HEK293 (cell line): ENCODE data around the gene ARHGEF2.

Experiments
- CTCF ChIA-PET: fragments of 350-600 bp; formaldehyde crosslinking; extraction: SDS; loops from one replicate; lab custom pipeline; 2021; ENCODE audit warnings: antibody characterized with exemption; lab: Yijun Ruan, JAX
- POLR2A ChIA-PET: fragments of 300-600 bp; formaldehyde crosslinking; extraction: SDS; loops from one replicate; lab custom pipeline; 2020; ENCODE audit warnings: antibody characterized with exemption, inconsistent platforms; lab: Yijun Ruan, JAX
- H3K27ac ChIP-seq: fragments of 200-500 bp; sonication (Bioruptor generic); 2 replicates; pipeline ENCODE4 v1.5.1; 2014; ENCODE audit warnings: low read depth, low read length, control low read depth, inconsistent platforms; ENCODE audit errors: extremely low read depth
- H3K36me3 ChIP-seq, 2 experiments: fragments of 200-500 bp in 1 of 2; sonication (Bioruptor generic) in 1 of 2; 1 replicate in 1 of 2; 2 replicates in 1 of 2; pipeline ENCODE4 v1.5.1; 2014 to 2017; ENCODE audit warnings: inconsistent platforms in 2 of 2, low read length in 2 of 2; ENCODE audit not compliant: control insufficient read depth in 2 of 2, insufficient read depth in 1 of 2
- H3K4me1 ChIP-seq: fragments of 200-500 bp; sonication (Bioruptor generic); 2 replicates; pipeline ENCODE4 v1.5.1; 2014; ENCODE audit warnings: mild to moderate bottlenecking, low read length, inconsistent platforms; ENCODE audit not compliant: control insufficient read depth, insufficient read depth
- H3K4me3 ChIP-seq: 2 replicates; pipeline ENCODE4 v1.5.1; 2011; ENCODE audit warnings: low read depth, mild to moderate bottlenecking, control low read depth, low read length, moderate library complexity
- H3K9me3 ChIP-seq: fragments of 200-500 bp; sonication (Bioruptor generic); 2 replicates; pipeline ENCODE4 v1.5.1; 2014; ENCODE audit warnings: low read depth, low read length, inconsistent platforms; ENCODE audit not compliant: control insufficient read depth, insufficient read depth
- CTCF ChIP-seq: fragments of 450-650 bp; formaldehyde crosslinking; IDR thresholded peaks from 2 replicates; pipeline ENCODE4 v1.5.1; 2016; ENCODE audit warnings: missing biosample characterization, missing genetic modification characterization
- FEZF1 ChIP-seq: fragments of 450-650 bp; formaldehyde crosslinking; IDR thresholded peaks from 2 replicates; pipeline ENCODE4 v1.5.1; 2016; ENCODE audit warnings: missing biosample characterization, missing genetic modification characterization
- KLF8 ChIP-seq: fragments of 450-650 bp; formaldehyde crosslinking; IDR thresholded peaks from 2 replicates; pipeline ENCODE4 v1.5.1; 2016; ENCODE audit warnings: missing biosample characterization, missing genetic modification characterization
- PRDM2 ChIP-seq: fragments of 450-650 bp; formaldehyde crosslinking; IDR thresholded peaks from 2 replicates; pipeline ENCODE4 v1.5.1; 2016; ENCODE audit warnings: missing biosample characterization, missing genetic modification characterization, borderline replicate concordance
- REPIN1 ChIP-seq: fragments of 450-650 bp; formaldehyde crosslinking; IDR thresholded peaks from 2 replicates; pipeline ENCODE4 v1.5.1; 2017; ENCODE audit warnings: missing biosample characterization, missing genetic modification characterization, low read depth
- SETDB1 ChIP-seq: IDR thresholded peaks from one replicate; pipeline ENCODE4 v1.6.1; 2017; ENCODE audit warnings: mild to moderate bottlenecking, low read length, moderate library complexity, mixed read lengths; ENCODE audit not compliant: insufficient read length
- SP7 ChIP-seq: fragments of 450-650 bp; formaldehyde crosslinking; IDR thresholded peaks from 2 replicates; pipeline ENCODE4 v1.5.1; 2016; ENCODE audit warnings: missing biosample characterization, missing genetic modification characterization
- YY1 ChIP-seq: fragments of 450-650 bp; formaldehyde crosslinking; IDR thresholded peaks from 2 replicates; pipeline ENCODE4 v1.5.1; 2018; ENCODE audit warnings: missing biosample characterization, missing genetic modification characterization
- ZBTB10 ChIP-seq: fragments of 450-650 bp; formaldehyde crosslinking; IDR thresholded peaks from 2 replicates; pipeline ENCODE4 v1.5.1; 2016; ENCODE audit warnings: missing biosample characterization, missing genetic modification characterization
- ZBTB20 ChIP-seq: fragments of 450-650 bp; formaldehyde crosslinking; IDR thresholded peaks from 2 replicates; pipeline ENCODE4 v1.5.1; 2016; ENCODE audit warnings: missing biosample characterization, missing genetic modification characterization
- ZBTB6 ChIP-seq: fragments of 450-650 bp; formaldehyde crosslinking; IDR thresholded peaks from 2 replicates; pipeline ENCODE4 v1.5.1; 2017; ENCODE audit warnings: missing biosample characterization, missing genetic modification characterization
- ZEB2 ChIP-seq: fragments of 450-650 bp; formaldehyde crosslinking; IDR thresholded peaks from 2 replicates; pipeline ENCODE4 v1.5.1; 2016; ENCODE audit warnings: missing biosample characterization, missing genetic modification characterization
- ZFP41 ChIP-seq: fragments of 450-650 bp; formaldehyde crosslinking; IDR thresholded peaks from 2 replicates; pipeline ENCODE4 v1.5.1; 2016; ENCODE audit warnings: missing biosample characterization, missing genetic modification characterization, borderline replicate concordance
- ZNF19 ChIP-seq: fragments of 450-650 bp; formaldehyde crosslinking; IDR thresholded peaks from 2 replicates; pipeline ENCODE4; 2016; ENCODE audit warnings: missing biosample characterization, missing genetic modification characterization, low read depth
- ZNF391 ChIP-seq: fragments of 450-650 bp; formaldehyde crosslinking; IDR thresholded peaks from 2 replicates; pipeline ENCODE4 v1.5.1; 2016; ENCODE audit warnings: low read depth, missing biosample characterization, missing genetic modification characterization, borderline replicate concordance
- ZNF544 ChIP-seq: fragments of 450-650 bp; formaldehyde crosslinking; IDR thresholded peaks from 2 replicates; pipeline ENCODE4 v1.5.0; 2017; ENCODE audit warnings: missing biosample characterization, missing genetic modification characterization
- ZNF580 ChIP-seq: fragments of 450-650 bp; formaldehyde crosslinking; IDR thresholded peaks from 2 replicates; pipeline ENCODE4 v1.5.1; 2016; ENCODE audit warnings: missing biosample characterization, missing genetic modification characterization

The ARHGEF2 gene

GRCh38 chr1:155973723-155974122 is 4.6 kb downstream of the ARHGEF2 start:
- POLR2A ChIA-PET: interaction anchor here (0.6 to 1.2 kb wide), 2 partner anchors 11 to 34 kb away, joined by 3 read pairs; no protein-coding TSS in a partner anchor
- TF ChIP-seq ZNF19 (tag by site-specific recombination) (no peak), ZNF580 (no peak), ZBTB10 (no peak), FEZF1 (tag by site-specific recombination) (no peak), YY1 (tag by site-specific recombination) (no peak), ZBTB20 (tag by site-specific recombination) (no peak), ZNF544 (tag by site-specific recombination) (no peak), CTCF (tag by site-specific recombination) (no peak), ZBTB6 (tag by site-specific recombination) (no peak), SP7 (no peak), PRDM2 (tag by site-specific recombination) (no peak), KLF8 (tag by site-specific recombination) (no peak), SETDB1 (no peak), REPIN1 (tag by site-specific recombination) (no peak), ZNF391 (tag by site-specific recombination) (no peak), ZFP41 (no peak), ZEB2 (tag by site-specific recombination) (no peak)
- TF ChIP-seq, all 188 proteins: peak for 0
- Histone ChIP-seq H3K36me3 (peaks cover 0 to 20% of the 10 kb centered on the region in 2 experiments; a peak in 2 of 3 replicates), H3K9me3 (no peaks in the 10 kb centered on the region), H3K27ac (no peak overlapping the region), H3K4me1 (peaks cover 18% of the 10 kb centered on the region), H3K4me3 (no peak overlapping the region)
- CTCF ChIA-PET: interaction anchor here (1.3 to 1.5 kb wide), 2 partner anchors 19 to 156 kb away, joined by 3 to 4 read pairs; no protein-coding TSS in a partner anchor
